Psoas muscle (tissue), 8 donors: ENCODE results near the gene TMEM218. TPM values are rescaled to one million over a fixed set of nuclear protein-coding genes. Genes with fewer than 3 reads are reported as not detected.
"Not testable (repeated sequence)": the region's sequence is repeated elsewhere in the genome, so short reads cannot be mapped to it uniquely, and the experiment has no call there.

Experiments
- ATAC-seq, 4 donors: fragments of 200-7000 bp; cut with Tn5 transposase; one replicate each; pipeline ENCODE4 v1.9.1; 2020; ENCODE audit warnings: moderate library complexity in 3 of 4, mild to moderate bottlenecking in 2 of 4
- DNase-seq, 2 donors: peaks; one replicate each; pipeline ENCODE4 v3.0.0-alpha.2; 2020
- H3K27ac ChIP-seq: fragments of 200-600 bp; one replicate; pipeline ENCODE4 v1.8.0; 2022
- H3K27me3 ChIP-seq, 3 donors: fragments of 200-600 bp in 1 of 3; one replicate each; pipeline versions ENCODE4 v1.6.1 to v1.8.0; 2013 to 2022; ENCODE audit warnings: low read length in 2 of 3, mild to moderate bottlenecking in 2 of 3, moderate library complexity in 1 of 3; ENCODE audit not compliant: insufficient read depth in 3 of 3
- H3K36me3 ChIP-seq, 2 donors: fragments of 200-600 bp in 1 of 2; one replicate each; pipeline versions ENCODE4 v1.6.1 to v1.8.0; 2013 to 2022; ENCODE audit warnings: low read depth in 1 of 2, mild to moderate bottlenecking in 1 of 2, moderate library complexity in 1 of 2; ENCODE audit not compliant: insufficient read depth in 1 of 2
- H3K4me1 ChIP-seq: fragments of 200-600 bp; one replicate; pipeline ENCODE4 v1.8.0; 2022
- H3K4me3 ChIP-seq: fragments of 200-600 bp; one replicate; pipeline ENCODE4 v1.8.0; 2022; ENCODE audit warnings: mild to moderate bottlenecking
- H3K9me3 ChIP-seq: fragments of 200-600 bp; one replicate; pipeline ENCODE4 v1.8.0; 2022
- WGBS, 3 donors: extraction: QIAGEN DNeasy Blood & Tissue Kit; methylation state at CpG; one replicate each; pipeline versions ENCODE4 v1.1.6 to v1.1.7; 2013; 5-methylcytosine and 5-hydroxymethylcytosine counted together
- intact Hi-C, 2 donors: fragments of 100-400 bp; cut with DNase I; formaldehyde crosslinking; loops; one replicate each; pipeline versions ENCODE4 v1.11.0 to v1.14.2; 2022
- polyA plus RNA-seq, 3 donors: library from polyadenylated mRNA; stranded (reverse); fragments of 200-250 nt; gene quantifications; one replicate each; pipeline ENCODE4 v1.2.3, GENCODE V29; 2013
- total RNA-seq, 4 donors: library from RNA; stranded (reverse); fragmentation: NEBNext Ultra II Directional in 2 of 4; extraction: Animal tissue kit (Norgen Biotek cat#: 25700) in 2 of 4; gene quantifications; one replicate each; pipeline versions ENCODE4 v1.2.1 to v1.2.4, GENCODE V29; 2021 to 2023
- TF ChIP-seq, protein P1 (sequence below): fragments of 200-600 bp; IDR thresholded peaks from one replicate; pipeline ENCODE4 v1.8.0; 2022; ENCODE audit warnings: antibody characterized with exemption
- donor health status: healthy with polysubstance abuse.
- donor health status: DM: no; HTN: no; CAD: no; lungs with moderate emphysema.
- donor health status: Bipolar disorder and iron deficiency.
- donor health status: healthy.
- donor health status: DM: yes; HTN: yes; CAD: no.
- donor health status: DM: no; HTN: no; CAD: no.
- donor health status: DM: no; HTN: no; CAD: no.
- donor health status: DM: yes; HTN: yes; CAD: no.

TMEM218 gene
- total and polyA plus RNA-seq, 7 donors: 4.9 to 30.3 (median 12.1) TPM

DNA sequence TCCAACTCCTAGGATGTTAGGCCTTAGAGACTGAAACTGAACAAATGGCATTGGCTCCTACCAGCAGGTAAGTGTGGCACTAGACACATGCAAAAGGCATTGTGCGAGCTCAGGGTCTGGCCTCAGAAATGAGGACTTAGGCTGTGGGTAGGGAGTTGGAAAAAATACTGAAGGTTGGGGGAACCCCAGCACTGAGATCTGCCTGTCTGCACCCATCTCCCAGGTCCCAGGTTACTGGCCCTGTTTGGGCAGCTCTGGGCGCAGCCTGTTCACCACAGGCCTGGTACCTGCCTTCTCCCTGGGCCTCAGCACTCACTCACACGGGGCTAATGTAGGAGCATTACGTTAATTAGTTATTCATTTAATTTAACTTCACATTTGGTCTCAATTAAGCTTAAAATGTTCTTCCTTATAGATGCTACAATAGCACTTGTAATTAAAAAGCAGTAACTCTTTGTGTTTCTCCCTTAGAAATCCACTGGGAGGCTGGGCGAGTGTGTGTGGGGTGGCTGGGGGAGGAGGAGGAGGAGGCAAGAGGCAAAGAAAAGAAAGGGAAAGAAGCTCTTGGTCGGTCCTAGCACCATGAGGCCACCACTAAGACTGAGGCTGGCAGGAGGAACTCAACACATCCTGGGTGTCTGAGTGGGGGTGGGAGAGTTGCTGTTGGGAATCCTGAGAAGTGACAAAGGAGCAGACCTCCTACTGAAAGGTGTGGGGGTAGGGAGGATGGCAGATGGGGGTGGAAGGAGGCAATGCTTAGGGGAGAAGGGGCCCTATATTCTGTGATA is 19.4 kb downstream of the TMEM218 start:
- intact Hi-C loops: loop anchor here (5.0 kb wide), 2 partner anchors 50 to 335 kb away; no protein-coding TSS in a partner anchor
- no peak overlapping the region for H3K4me3 ChIP-seq
- peaks cover 8% of the 10 kb centered on the region for H3K4me1 ChIP-seq
- WGBS, 3 donors: 87 to 93% (median 90%) methylated on average over 6 of the region's 6 CpGs
- no peaks in the 10 kb centered on the region for H3K9me3 ChIP-seq
- TF ChIP-seq, protein P1, sequence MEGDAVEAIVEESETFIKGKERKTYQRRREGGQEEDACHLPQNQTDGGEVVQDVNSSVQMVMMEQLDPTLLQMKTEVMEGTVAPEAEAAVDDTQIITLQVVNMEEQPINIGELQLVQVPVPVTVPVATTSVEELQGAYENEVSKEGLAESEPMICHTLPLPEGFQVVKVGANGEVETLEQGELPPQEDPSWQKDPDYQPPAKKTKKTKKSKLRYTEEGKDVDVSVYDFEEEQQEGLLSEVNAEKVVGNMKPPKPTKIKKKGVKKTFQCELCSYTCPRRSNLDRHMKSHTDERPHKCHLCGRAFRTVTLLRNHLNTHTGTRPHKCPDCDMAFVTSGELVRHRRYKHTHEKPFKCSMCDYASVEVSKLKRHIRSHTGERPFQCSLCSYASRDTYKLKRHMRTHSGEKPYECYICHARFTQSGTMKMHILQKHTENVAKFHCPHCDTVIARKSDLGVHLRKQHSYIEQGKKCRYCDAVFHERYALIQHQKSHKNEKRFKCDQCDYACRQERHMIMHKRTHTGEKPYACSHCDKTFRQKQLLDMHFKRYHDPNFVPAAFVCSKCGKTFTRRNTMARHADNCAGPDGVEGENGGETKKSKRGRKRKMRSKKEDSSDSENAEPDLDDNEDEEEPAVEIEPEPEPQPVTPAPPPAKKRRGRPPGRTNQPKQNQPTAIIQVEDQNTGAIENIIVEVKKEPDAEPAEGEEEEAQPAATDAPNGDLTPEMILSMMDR: no peak
- ATAC-seq: peak in 2 of 4 donors; percentile 33 to 35
- H3K27ac ChIP-seq: no peak overlapping the region
- no peak for DNase-seq
- peaks cover 2 to 29% of the 10 kb centered on the region in 2 donors for H3K36me3 ChIP-seq
- H3K27me3 ChIP-seq: no peaks in the 10 kb centered on the region

DNA sequence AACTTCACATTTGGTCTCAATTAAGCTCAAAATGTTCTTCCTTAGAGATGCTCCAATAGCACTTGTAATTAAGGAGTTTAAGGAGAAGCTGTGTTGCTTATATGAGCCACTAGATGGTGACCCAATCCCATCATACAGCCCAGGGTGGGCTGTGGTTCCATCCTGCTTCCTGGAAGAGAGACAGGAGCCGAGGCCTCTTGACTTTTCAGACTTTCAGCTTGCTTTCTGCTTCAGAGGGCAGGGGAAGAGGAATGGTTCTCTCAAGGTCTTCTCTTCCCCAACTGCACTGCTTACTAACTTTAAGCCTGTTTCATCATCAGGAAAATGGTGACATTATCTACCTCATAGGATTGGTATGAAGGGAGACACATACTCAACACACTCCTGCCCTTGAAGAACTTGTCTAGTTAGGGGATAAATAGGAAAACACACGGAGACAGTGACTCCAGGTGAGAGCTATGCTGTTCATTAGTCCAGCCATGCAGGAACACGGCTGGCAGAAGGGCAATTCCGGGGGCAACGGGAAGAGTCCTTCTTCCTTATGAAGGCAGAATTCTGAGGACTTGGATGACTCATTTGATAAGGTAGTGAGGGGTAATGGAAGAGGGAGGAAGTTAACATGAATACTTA is 20.1 kb downstream of the TMEM218 start:
- ATAC-seq (peak; percentile 73 to 80 (median 74)), DNase-seq (no peak)
- TF ChIP-seq, protein P1: peak; percentile 63
- Histone ChIP-seq H3K27ac (no peak overlapping the region), H3K4me3 (no peak overlapping the region), H3K36me3 (peaks cover 0 to 22% of the 10 kb centered on the region in 2 donors), H3K4me1 (peaks cover 8% of the 10 kb centered on the region), H3K27me3 (no peaks in the 10 kb centered on the region), H3K9me3 (no peaks in the 10 kb centered on the region)
- intact Hi-C loops: loop anchor here (5.0 kb wide), 2 partner anchors 51 to 336 kb away; no protein-coding TSS in a partner anchor
- WGBS, 3 donors: 46 to 49% (median 47%) methylated on average over 5 of the region's 5 CpGs

DNA sequence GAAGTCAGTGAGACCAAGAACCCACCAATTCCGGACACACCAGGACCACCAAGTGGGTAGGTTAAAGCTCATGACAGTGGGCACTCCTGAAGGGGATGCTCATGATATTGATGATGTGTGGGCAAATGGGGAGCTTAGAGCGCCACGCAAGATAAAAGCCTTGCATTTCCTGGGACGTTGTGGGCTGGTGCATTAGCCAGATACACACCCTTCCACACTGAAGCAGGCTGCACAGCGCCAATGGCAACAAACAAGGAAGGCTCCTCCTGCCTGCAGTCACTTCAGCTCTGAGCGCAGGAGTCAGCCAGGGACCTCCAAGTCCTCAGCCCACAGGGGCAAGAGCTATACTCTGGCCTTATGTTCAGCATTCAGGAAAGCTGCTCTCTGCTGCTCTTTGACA is 20.6 kb downstream of the TMEM218 start:
- DNase-seq (no peak), ATAC-seq (peak in 1 of 4 donors; percentile 31)
- H3K4me1 ChIP-seq: peaks cover 8% of the 10 kb centered on the region
- whole genome bisulfite sequencing, 3 donors: 78 to 82% (median 79%) methylated on average over 6 of the region's 6 CpGs
- intact Hi-C loops: loop anchor here (5.0 kb wide), 2 partner anchors 51 to 336 kb away; no protein-coding TSS in a partner anchor
- TF ChIP-seq, protein P1: no peak
- H3K27me3 ChIP-seq: no peaks in the 10 kb centered on the region
- H3K36me3 ChIP-seq: peaks cover 0 to 17% of the 10 kb centered on the region in 2 donors
- H3K27ac ChIP-seq: no peak overlapping the region
- H3K9me3 ChIP-seq: no peaks in the 10 kb centered on the region
- no peak overlapping the region for H3K4me3 ChIP-seq

DNA sequence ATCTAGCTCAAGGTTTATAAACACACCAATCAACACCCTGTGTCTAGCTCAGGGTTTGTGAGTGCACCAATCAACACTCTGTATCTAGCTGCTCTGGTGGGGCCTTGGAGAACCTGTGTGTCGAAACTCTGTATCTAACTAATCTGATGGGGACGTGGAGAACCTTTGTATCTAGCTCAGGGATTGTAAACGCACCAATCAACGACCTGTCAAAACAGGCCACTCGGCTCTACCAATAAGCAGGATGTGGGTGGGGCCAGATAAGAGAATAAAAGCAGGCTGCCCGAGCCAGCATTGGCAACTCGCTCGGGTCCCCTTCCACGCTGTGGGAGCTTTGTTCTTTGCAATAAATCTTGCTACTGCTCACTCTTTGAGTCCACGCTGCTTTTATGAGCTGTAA is 21.3 kb downstream of the TMEM218 start:
- not testable (repeated sequence) for H3K27me3 ChIP-seq, ATAC-seq, H3K4me3 ChIP-seq, H3K9me3 ChIP-seq, H3K4me1 ChIP-seq, H3K27ac ChIP-seq, DNase-seq
- 75 to 81% (median 77%) methylated on average over 9 to 10 of the region's 10 CpGs for WGBS, 3 donors
- intact Hi-C loops: loop anchor here (5.0 kb wide), 2 partner anchors 52 to 337 kb away; no protein-coding TSS in a partner anchor
- peaks cover 0 to 11% of the 10 kb centered on the region in 2 donors for H3K36me3 ChIP-seq

DNA sequence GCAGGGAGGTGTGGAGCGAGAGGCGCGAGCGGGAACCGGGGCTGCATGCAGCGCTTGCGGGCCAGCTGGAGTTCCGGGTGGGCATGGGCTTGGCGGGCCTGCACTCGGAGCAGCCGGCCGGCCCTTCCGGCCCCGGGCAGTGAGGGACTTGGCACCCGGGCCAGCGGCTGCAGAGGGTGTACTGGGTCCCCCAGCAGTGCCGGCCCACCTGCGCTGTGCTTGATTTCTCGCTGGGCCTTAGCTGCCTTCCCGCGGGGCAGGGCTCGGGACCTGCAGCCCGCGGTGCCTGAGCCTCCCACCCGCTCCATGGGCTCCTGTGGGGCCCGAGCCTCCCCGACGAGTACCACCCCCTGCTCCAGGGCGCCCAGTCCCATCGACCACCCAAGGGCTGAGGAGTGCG is 21.9 kb downstream of the TMEM218 start:
- H3K9me3 ChIP-seq, H3K4me1 ChIP-seq, H3K4me3 ChIP-seq, H3K36me3 ChIP-seq, DNase-seq, H3K27me3 ChIP-seq, ATAC-seq, intact Hi-C loops, H3K27ac ChIP-seq: not testable (repeated sequence)
- WGBS, 3 donors: 89 to 94% (median 94%) methylated on average over 12 to 31 of the region's 31 CpGs
